HG03064 (cell line): ENCODE results near the gene LMAN2.
"Not testable (repeated sequence)": the region's sequence is repeated elsewhere in the genome, so short reads cannot be mapped to it uniquely, and the experiment has no call there.

Experiments
- ATAC-seq: cut with Tn5 transposase; IDR thresholded peaks from one replicate; pipeline ENCODE4 v1.9.1; 2021; ENCODE audit warnings: low read depth; ENCODE audit not compliant: unreplicated experiment

The LMAN2 gene

DNA sequence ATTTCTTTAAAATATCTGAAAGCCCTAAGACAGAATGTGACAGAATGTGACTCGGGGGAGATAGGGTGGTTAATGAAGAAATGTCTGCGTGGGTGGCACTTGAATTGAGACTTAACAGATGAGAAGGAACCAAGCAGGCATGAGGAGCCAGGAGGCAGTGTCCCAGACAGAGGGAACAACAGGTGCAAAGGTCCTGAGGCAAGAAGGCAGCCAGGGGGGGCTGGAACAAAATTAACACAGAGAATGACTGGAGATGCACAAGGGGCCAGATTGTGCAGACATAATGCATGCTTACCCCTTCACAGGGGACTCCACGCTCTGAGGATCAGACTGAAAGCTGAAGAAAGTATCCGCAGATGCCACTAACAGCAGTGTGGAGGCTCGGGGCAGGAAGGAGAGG lies 1.7 kb downstream of the LMAN2 start:
- ATAC-seq = no peak

DNA sequence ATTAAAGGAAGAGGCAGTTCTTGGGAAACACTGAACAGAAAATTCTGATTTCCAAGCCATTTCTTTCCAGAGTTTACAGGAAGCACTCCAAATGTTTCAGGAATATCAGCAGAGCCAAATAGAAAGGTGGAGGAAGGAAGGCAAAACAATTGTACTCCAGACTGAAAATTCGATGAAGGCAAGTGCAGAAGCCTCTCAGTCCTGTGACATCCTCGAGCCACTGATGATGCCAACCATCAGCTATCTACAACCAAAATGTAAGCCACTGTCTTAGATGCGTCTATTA lies 2.2 kb downstream of the LMAN2 start:
- ATAC-seq = no peak

GRCh38 chr5:177347699-177348098 lies 3.8 kb downstream of the LMAN2 start:
- no peak for ATAC-seq

GRCh38 chr5:177346820-177347219 lies 4.6 kb downstream of the LMAN2 start:
- no peak for ATAC-seq

DNA sequence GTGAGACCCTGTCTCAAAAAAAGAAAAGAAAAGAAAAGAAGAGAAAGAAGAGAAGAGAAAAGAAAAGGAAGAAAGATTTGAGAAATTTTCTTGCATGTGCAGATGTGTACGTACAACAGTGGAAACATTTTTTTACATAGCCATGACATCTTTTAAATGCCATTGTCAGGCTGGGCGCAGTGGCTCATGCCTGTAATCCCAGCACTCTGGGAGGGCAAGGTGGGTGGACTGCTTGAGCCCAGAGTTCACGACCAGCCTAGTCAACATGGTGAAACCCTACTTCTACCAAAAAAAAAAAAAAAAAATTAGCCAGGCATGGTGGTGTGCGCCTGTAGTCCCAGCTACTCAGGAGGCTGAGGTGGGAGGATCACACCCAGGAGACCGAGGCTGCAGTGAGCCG lies 6.6 kb downstream of the LMAN2 start:
- no peak for ATAC-seq

DNA sequence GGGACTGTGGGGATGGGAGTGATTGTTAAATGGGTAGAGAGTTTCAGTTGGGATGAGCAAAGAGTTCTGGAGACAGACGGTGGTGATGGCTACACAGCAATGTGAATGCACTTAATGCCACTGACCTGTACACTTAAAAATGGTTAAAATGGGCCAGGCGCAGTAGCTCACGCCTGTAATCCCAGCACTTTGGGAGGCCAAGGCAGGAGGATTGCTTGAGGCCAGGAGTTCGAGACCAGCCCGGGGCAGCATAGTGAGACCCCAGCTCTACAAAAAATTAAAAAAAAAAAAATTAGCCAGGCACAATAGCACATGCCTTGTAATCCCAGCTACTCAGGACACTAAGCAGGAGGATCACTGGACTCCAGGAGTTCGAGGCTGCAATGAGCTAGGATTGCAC lies 7.7 kb downstream of the LMAN2 start:
- ATAC-seq = no peak

- ATAC-seq = not testable (repeated sequence)
Measured at GRCh38 chr5:177343000-177343399, 8.5 kb downstream of the LMAN2 start.

DNA sequence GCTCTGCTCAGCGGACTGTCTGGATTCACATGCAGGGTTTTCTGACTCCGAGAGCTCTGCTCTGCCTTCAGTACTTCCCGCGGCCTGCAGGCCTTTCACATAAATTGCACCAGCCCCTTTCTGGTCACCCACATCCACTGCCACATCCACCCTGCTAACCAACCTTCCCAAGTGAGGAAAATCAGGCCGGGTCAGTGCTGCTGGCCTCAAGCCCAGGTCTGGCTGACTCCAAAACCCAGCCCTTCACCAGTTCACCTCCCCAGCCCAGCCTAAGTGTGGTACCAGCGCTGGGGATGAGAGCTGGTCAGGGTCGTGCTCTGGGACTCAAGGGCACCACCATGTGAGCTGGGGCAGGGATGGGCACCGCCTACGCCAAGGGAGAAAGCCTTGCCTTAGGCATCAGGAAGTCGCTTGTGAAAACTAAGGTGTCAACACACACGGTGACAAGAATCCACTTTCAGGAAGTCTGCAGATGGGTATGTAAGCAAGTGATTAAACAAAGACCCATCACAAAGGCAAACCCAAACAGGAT lies 12.3 kb downstream of the LMAN2 start:
- ATAC-seq = no peak

DNA sequence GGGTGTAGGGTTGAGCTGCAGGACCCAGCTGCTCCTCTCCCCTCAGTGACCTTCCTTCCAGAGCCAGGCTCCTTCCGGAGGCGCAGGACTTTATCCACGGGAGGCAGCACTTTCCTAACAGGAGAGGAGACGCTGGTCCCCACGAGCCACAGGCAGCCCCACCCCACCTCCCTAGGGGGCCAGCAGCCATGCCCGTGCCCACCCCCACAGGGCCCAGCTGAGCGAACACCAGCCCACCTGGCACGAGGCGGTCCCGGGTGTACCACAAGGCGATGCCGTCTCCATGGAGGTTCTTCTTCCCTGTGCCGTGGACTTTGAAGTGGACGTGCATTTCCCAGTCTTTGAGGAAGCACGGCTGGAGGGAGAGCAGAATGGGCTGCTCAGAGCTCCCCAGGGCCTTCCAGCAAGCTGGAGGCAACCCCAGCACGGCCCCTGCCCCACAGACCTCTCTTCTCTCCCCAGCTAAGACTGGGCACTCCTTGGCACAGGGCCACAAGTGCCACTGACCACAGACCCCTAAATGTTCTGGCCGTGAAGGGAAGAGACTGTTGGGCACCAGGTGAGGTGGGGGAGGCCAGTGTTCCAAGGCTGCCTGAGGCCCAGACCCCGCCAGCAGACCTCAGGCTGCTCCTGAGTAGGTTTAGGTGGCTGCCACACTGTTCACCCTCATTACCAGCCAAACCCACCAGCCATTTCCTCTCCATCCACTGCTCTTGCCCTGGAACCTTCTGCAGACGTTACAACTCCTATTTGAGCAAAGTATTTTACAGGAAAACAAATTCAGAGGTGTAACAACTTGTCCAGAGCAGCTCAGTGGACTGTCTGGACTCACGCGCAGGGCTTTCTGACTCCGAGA lies 13.0 kb downstream of the LMAN2 start:
- ATAC-seq = no peak

GRCh38 chr5:177336603-177337494 lies 14.6 kb downstream of the LMAN2 start:
- no peak for ATAC-seq

DNA sequence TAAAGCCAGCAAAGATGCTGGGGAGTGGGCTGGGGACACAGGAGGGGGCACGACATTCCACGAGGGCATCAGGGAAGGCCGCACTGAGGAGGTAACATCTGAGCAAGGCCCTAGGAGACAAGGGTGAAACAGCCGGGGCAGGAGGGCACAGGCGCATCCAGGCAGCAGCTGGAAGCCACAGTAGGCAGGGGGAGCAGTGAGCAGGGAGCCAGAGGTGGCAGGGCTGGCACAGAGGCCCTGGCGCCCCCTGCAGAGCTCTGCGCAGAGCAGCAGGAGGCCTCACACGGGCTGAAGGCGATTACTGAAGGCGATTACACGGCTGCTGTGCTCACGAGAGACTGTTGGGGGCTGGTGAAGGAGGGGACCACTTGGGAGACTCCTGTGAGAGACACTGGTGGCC lies 15.4 kb downstream of the LMAN2 start:
- ATAC-seq = no peak

DNA sequence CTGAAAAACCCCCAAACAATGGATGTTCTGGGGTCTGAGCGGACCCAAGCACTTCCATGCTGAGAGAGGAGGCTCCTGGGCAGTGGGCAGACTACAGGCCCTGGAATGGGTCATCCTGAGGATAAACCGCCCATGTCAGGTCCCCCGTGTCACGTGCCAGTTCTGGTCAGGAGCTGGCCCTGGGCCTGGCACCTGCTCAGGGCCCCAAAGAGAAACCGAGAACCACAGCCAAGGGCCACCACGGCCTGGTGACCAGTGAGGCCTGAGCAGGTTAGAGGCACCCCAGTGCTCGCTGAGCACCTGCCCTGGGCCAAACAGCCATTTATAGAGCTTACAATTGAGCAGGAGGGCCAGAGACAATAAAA lies 15.8 kb downstream of the LMAN2 start:
- no peak for ATAC-seq

GRCh38 chr5:177334781-177335700 lies 16.4 kb downstream of the LMAN2 start:
- ATAC-seq = no peak

DNA sequence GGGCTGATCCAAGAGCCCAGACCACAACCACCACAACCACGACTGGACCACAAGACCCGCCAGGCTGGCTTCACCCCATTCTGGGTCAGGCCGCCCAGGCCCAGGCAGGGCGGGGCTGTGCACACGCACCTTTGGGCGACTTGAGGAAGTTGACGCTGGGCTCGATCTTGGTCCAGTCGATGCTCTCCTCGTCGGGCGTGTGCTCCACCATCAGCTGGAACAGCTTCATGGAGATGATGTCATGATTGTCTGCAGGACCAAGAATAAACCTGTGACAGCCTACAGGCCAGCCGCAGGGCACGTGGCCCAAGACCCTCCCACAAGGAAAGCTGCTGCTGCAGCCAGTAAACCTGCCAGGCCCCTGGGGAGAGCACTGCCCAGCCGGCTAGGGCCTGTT lies 17.3 kb downstream of the LMAN2 start:
- no peak for ATAC-seq

DNA sequence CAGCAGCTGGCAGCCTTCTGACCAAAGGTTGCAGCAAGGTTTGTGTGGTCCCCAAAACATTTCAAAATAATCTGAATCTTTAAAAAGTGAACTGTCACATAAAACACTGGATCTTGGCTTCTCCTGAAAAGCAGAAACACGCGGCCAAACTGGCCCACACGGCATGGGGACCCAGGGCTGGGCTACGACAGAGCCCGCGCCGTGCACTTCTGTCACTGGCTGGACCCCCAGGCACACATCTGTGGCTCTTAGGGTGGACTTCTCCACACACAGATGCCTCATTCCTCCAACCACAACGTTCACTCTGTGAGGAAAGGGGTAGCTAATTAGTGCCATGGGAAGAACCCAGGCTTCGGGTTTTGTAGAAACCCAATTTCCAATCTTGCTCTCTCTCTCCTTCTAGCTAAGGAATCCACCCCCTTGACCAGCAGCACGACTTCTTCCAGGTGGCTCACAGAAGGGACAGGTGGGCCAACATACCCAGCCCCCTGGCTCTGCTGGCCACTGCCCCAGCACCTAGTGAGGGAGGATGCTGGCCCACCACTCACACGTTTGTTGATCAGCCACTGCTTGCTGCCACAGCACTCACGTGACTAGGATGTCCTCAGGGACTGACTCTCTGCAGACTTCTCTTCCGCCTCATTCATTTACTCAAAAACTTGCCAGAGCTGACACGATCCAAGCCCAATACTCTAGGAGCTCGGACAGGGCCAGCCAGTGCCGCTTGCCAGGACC lies 17.9 kb downstream of the LMAN2 start:
- no peak for ATAC-seq

- no peak for ATAC-seq
Measured at GRCh38 chr5:177332896-177333260, 18.6 kb downstream of the LMAN2 start.

GRCh38 chr5:177332031-177332895 lies 19.2 kb downstream of the LMAN2 start:
- ATAC-seq = no peak

- no peak for ATAC-seq
Measured at GRCh38 chr5:177330991-177331842, 20.3 kb downstream of the LMAN2 start.
